ENCODE measurements around the gene DTL. TPM values are rescaled to one million over a fixed set of nuclear protein-coding genes. Genes with fewer than 3 reads are reported as not detected.

DTL gene
- polyA plus RNA-seq, 10 donors = 6.8 to 16.5 (median 10.8) TPM

GRCh38 chr1:212091438-212092121, 56.0 kb downstream of the DTL start:
- no peak for DNase-seq

GRCh38 chr1:212097360-212097759, 61.8 kb downstream of the DTL start:
- DNase-seq = no peak

GRCh38 chr1:212098310-212098709, 62.8 kb downstream of the DTL start:
- DNase-seq = no peak

GRCh38 chr1:212098771-212099170, 63.2 kb downstream of the DTL start:
- no peak for DNase-seq

GRCh38 chr1:212101251-212101650, 65.7 kb downstream of the DTL start:
- no peak for DNase-seq

- DNase-seq = no peak
These were observed 66.2 kb downstream of the DTL start for GRCh38 chr1:212101735-212102134.

- peak; percentile 43 to 70 (median 47) for DNase-seq
These were observed 69.2 kb downstream of the DTL start for GRCh38 chr1:212104586-212105325.

GRCh38 chr1:212106286-212106792, 70.8 kb downstream of the DTL start:
- no peak for DNase-seq

- DNase-seq = no peak
These were observed 71.9 kb downstream of the DTL start for GRCh38 chr1:212107481-212107880.

GRCh38 chr1:212108187-212108586, 72.6 kb downstream of the DTL start:
- DNase-seq = no peak

- DNase-seq = no peak
These were observed 73.4 kb downstream of the DTL start for GRCh38 chr1:212108981-212109380.

- DNase-seq = no peak
These were observed 74.2 kb downstream of the DTL start for GRCh38 chr1:212109728-212110127.

GRCh38 chr1:212110617-212111016, 75.1 kb downstream of the DTL start:
- DNase-seq = peak; percentile 45 to 88 (median 77)

- DNase-seq = no peak
These were observed 76.0 kb downstream of the DTL start for GRCh38 chr1:212111536-212111935.

GRCh38 chr1:212113706-212114105, 78.2 kb downstream of the DTL start:
- DNase-seq = no peak

GRCh38 chr1:212118167-212118871, 82.8 kb downstream of the DTL start:
- no peak for DNase-seq

- no peak for DNase-seq
These were observed 83.3 kb downstream of the DTL start for GRCh38 chr1:212118872-212119260.

GRCh38 chr1:212119397-212119837, 83.9 kb downstream of the DTL start:
- DNase-seq = no peak

GRCh38 chr1:212119863-212120262, 84.3 kb downstream of the DTL start:
- no peak for DNase-seq

- no peak for DNase-seq
These were observed 86.2 kb downstream of the DTL start for GRCh38 chr1:212121779-212122178.

- DNase-seq = no peak
These were observed 89.4 kb downstream of the DTL start for GRCh38 chr1:212124690-212125582.

All from muscle of back (tissue), 11 donors.